WERI-Rb-1 (cell line): Measurements from ENCODE around the gene CDC42BPA.

Source experiments
- DNase-seq: peaks from one replicate; pipeline ENCODE4 v3.0.0-alpha.2; 2020
- H3K27ac ChIP-seq: fragments of 250-450 bp; sonication (Bioruptor Pico); 2 replicates; pipeline ENCODE4 v1.5.1; 2020; ENCODE audit warnings: mild to moderate bottlenecking, moderate library complexity
- H3K27me3 ChIP-seq: fragments of 250-450 bp; sonication (Bioruptor Pico); 2 replicates; pipeline ENCODE4 v1.5.1; 2021; ENCODE audit warnings: mild to moderate bottlenecking, low read depth, moderate library complexity; ENCODE audit not compliant: insufficient read depth, severe bottlenecking
- H3K36me3 ChIP-seq: fragments of 250-450 bp; sonication (Bioruptor Pico); 2 replicates; pipeline ENCODE4 v1.5.1; 2020; ENCODE audit warnings: mild to moderate bottlenecking, moderate library complexity
- H3K4me3 ChIP-seq: 2 replicates; pipeline ENCODE4 v1.5.1; 2011; ENCODE audit warnings: low read depth, mild to moderate bottlenecking, control low read depth, low read length
- H3K9me3 ChIP-seq: fragments of 250-450 bp; sonication (Bioruptor Pico); 2 replicates; pipeline ENCODE4 v1.5.1; 2021; ENCODE audit warnings: mild to moderate bottlenecking, moderate library complexity; ENCODE audit not compliant: severe bottlenecking
- TF ChIP-seq, protein P1 (sequence below): IDR thresholded peaks from 2 replicates; pipeline ENCODE4 v1.5.1; 2011; ENCODE audit warnings: low read depth, mild to moderate bottlenecking, control low read depth, inconsistent platforms, low read length

Gene CDC42BPA

DNA sequence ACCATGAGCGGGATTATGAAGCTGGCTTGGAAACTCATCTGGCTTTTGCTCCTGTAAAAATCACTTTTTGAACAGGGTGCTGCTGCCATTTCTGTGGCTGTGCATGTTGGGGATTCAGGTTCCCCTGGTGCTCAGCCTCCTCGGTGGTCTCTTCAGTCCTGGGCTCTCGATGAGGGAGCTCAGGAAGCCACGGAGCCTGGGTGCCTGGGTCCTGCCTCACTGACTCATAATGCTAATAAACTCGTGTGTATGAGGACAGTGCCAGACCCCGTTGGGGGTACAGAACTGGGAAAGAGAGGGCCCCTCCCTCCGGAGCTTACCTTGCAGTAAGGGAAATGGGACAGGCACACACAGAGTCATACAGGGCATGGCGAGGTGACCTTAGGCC, 372.4 kb downstream of the CDC42BPA start:
- H3K27me3 ChIP-seq = no peaks in the 10 kb centered on the region
- H3K27ac ChIP-seq = no peak overlapping the region
- no peak overlapping the region for H3K4me3 ChIP-seq
- no peak for DNase-seq
- TF ChIP-seq, protein P1, sequence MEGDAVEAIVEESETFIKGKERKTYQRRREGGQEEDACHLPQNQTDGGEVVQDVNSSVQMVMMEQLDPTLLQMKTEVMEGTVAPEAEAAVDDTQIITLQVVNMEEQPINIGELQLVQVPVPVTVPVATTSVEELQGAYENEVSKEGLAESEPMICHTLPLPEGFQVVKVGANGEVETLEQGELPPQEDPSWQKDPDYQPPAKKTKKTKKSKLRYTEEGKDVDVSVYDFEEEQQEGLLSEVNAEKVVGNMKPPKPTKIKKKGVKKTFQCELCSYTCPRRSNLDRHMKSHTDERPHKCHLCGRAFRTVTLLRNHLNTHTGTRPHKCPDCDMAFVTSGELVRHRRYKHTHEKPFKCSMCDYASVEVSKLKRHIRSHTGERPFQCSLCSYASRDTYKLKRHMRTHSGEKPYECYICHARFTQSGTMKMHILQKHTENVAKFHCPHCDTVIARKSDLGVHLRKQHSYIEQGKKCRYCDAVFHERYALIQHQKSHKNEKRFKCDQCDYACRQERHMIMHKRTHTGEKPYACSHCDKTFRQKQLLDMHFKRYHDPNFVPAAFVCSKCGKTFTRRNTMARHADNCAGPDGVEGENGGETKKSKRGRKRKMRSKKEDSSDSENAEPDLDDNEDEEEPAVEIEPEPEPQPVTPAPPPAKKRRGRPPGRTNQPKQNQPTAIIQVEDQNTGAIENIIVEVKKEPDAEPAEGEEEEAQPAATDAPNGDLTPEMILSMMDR = no peak
- H3K36me3 ChIP-seq = no peaks in the 10 kb centered on the region
- H3K9me3 ChIP-seq = no peaks in the 10 kb centered on the region

DNA sequence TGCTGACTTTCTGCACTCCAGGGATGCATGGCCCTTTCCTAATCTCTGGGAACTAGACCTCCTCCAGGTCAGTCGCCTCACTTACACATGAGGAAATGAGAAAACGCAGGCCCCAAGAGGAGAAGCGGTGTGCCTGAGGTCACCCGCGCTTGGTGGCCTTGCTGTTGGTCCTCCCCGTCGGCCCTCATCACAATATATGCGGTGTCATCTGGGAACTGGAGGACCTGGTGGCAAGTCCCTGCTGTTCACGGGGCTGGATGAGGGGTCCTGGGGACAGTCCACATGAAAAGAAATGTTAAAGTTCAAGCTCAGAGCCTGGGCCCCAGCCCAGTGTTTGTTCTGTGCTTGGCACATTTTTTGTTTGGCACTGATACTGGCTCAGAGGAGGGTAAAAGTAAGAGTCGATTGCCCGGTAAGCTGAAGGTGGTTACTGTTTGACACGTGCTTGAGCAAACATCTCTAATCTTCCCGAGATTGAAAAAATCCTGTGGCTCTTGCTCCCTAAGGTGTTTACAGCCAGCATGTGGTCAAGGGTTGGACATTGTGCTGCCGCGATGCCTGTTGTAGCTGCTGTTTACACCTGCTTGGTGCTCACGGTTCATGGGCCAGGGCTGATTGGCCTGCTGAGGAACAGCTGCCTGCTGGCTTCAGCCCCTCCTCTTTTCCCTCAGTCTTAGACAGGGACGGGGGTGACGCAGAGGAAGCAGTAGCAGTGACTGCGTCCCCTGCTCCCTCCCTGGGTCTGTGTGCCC, 373.0 kb downstream of the CDC42BPA start:
- H3K4me3 ChIP-seq = no peak overlapping the region
- no peak for DNase-seq
- H3K9me3 ChIP-seq = no peaks in the 10 kb centered on the region
- H3K36me3 ChIP-seq = no peaks in the 10 kb centered on the region
- TF ChIP-seq, protein P1 = no peak
- H3K27ac ChIP-seq = no peak overlapping the region
- no peaks in the 10 kb centered on the region for H3K27me3 ChIP-seq

DNA sequence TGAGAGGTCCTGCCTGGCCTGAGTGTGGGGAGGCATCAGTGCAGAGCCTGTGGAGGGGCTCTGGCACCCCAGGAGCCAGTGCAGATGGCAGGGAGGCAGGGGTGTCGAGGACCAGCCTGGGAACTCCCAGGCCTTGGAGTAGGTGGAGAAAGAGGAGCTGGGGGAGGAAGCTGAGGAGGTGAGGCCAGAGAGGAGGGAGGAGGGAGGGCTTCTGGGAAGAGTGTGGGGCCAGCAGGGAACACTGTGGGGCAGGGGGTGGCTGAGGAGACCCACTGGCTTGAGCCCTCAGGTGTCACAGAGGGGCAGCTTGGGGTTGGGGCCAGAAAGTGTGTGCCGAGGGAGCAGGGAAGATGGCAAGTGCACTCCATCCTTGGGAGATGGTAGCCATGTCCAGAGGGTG, 374.4 kb downstream of the CDC42BPA start:
- no peak for DNase-seq
- TF ChIP-seq, protein P1 = no peak
- H3K27ac ChIP-seq = no peak overlapping the region
- H3K9me3 ChIP-seq = no peaks in the 10 kb centered on the region
- no peaks in the 10 kb centered on the region for H3K36me3 ChIP-seq
- H3K4me3 ChIP-seq = no peak overlapping the region
- no peaks in the 10 kb centered on the region for H3K27me3 ChIP-seq

DNA sequence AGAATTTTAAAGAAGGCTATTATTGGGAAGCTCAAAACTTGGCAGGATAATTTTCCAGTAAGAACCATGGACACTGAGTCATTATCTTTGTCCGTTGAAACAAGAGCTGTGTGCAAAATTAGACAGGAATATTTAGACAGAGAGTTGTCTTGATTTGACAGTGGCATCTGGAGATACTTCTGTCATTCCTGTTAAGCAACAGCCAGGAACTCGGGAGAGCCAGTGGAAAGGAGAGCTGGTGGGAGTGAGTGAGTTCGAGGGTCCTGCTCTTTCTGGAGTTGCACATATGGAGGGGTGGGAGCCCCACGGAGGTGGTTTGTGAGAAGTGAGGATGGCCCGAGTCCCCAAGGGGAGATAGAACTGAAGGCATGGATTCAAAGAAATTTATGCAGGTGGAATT, 375.1 kb downstream of the CDC42BPA start:
- TF ChIP-seq, protein P1 = no peak
- Histone ChIP-seq H3K36me3 (no peaks in the 10 kb centered on the region), H3K27ac (no peak overlapping the region), H3K27me3 (no peaks in the 10 kb centered on the region), H3K9me3 (no peaks in the 10 kb centered on the region), H3K4me3 (no peak overlapping the region)
- no peak for DNase-seq

DNA sequence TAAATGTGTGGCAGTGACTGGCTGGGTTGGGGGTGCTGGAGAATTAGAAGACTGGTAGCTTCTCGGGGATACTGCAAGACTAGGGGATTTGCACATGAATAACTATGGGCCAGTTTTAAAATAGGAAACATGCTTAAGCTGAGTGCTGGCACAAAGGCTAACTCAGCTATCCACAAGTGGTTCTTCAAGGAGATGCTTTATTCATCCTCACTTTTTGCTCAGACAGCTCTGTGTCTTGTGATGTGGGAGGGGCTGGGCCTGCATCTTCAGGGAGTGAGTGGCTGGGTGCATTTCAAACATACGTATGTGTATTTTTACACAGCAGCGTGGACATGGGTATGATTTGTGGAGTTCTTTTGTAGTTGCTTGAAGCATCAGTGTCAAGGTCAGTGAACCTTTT, 375.9 kb downstream of the CDC42BPA start:
- Histone ChIP-seq H3K27ac (no peak overlapping the region), H3K4me3 (no peak overlapping the region), H3K27me3 (no peaks in the 10 kb centered on the region), H3K9me3 (no peaks in the 10 kb centered on the region), H3K36me3 (no peaks in the 10 kb centered on the region)
- DNase-seq = no peak
- TF ChIP-seq, protein P1 = no peak

DNA sequence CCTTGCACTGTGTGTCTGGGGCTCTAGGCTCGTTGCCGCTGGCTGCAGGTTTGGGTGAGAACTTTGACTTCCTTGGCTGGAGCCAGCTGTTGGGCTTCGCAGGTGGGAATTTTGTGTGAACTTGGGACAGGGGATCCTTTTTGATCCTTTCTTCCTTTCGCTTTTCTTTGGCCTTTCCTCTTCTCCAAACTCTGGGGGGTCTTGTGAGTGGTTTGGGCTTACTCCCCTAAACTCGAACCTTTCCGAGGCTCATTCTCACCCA, 377.6 kb downstream of the CDC42BPA start:
- TF ChIP-seq, protein P1 = no peak
- Histone ChIP-seq H3K4me3 (peak overlapping the region; percentile 62), H3K27ac (no peak overlapping the region), H3K27me3 (no peaks in the 10 kb centered on the region), H3K36me3 (no peaks in the 10 kb centered on the region), H3K9me3 (no peaks in the 10 kb centered on the region)
- DNase-seq = no peak
